Vagina (tissue), 2 donors: ENCODE results near the gene ELP5.

Experiments
- POLR2AphosphoS5 ChIP-seq, 2 donors: sonication (generic); formaldehyde crosslinking; IDR thresholded peaks; one replicate each; pipeline ENCODE4 v1.9.0; 2017; ENCODE audit warnings: antibody characterized with exemption in 2 of 2, mild to moderate bottlenecking in 2 of 2, low read depth in 1 of 2; ENCODE audit not compliant: insufficient read depth in 1 of 2
- TF ChIP-seq, protein P1 (sequence below), 3 experiments: fragments of 450-650 bp in 2 of 3; fragments of 200-600 bp in 1 of 3; sonication (generic) in 1 of 3; IDR thresholded peaks; one replicate each; pipeline ENCODE4 v1.5.1; 2017 to 2019; ENCODE audit warnings: antibody characterized with exemption in 3 of 3, mild to moderate bottlenecking in 2 of 3, moderate library complexity in 2 of 3

DNA sequence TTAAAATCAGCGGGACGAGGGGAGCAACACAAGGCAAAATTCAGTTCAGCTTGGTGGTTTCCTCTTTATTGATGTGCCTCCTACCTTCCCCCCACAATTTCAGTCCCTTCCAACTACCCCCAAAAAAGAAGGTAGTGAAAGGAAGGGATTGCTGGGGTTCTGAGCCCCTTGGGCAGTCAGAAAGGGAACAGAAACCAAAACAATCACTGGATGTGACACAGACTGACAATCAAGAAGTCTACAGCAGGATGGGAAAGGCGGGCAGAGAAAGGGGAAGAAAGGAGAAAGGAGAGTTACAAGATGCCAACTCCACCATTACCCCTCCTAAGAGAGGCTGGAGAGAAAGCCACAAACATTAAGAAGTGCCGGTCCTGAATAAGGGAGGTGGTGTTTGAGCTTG is 11.6 kb upstream of the ELP5 start:
- TF ChIP-seq POLR2AphosphoS5 (IDR thresholded peaks at IDR 0.05; ENCODE audit: insufficient read depth in 1 of 2, low read depth in 1 of 2): no peak
- TF ChIP-seq, protein P1, sequence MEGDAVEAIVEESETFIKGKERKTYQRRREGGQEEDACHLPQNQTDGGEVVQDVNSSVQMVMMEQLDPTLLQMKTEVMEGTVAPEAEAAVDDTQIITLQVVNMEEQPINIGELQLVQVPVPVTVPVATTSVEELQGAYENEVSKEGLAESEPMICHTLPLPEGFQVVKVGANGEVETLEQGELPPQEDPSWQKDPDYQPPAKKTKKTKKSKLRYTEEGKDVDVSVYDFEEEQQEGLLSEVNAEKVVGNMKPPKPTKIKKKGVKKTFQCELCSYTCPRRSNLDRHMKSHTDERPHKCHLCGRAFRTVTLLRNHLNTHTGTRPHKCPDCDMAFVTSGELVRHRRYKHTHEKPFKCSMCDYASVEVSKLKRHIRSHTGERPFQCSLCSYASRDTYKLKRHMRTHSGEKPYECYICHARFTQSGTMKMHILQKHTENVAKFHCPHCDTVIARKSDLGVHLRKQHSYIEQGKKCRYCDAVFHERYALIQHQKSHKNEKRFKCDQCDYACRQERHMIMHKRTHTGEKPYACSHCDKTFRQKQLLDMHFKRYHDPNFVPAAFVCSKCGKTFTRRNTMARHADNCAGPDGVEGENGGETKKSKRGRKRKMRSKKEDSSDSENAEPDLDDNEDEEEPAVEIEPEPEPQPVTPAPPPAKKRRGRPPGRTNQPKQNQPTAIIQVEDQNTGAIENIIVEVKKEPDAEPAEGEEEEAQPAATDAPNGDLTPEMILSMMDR (IDR thresholded peaks at IDR 0.05): no peak
